Omental fat pad (tissue), 4 donors: Measurements from ENCODE around the gene SULF2. TPM values are rescaled to one million over a fixed set of nuclear protein-coding genes. Genes with fewer than 3 reads are reported as not detected.

Experiments
- ATAC-seq: fragments of 150-250 bp; one replicate; pipeline ENCODE4 v1.9.1; 2016; ENCODE audit warnings: mild to moderate bottlenecking, moderate library complexity; ENCODE audit not compliant: low FRiP score
- DNase-seq: peaks from one replicate; pipeline ENCODE4 v3.0.0-alpha.2; 2019; ENCODE audit warnings: low spot score
- CTCF ChIP-seq, 3 donors: fragments of 450-650 bp; IDR thresholded peaks; one replicate each; pipeline ENCODE4 v1.5.1; 2016 to 2017; ENCODE audit warnings: antibody characterized with exemption in 3 of 3, mild to moderate bottlenecking in 3 of 3, moderate library complexity in 2 of 3
- total RNA-seq, 4 donors: library from RNA; depleted of rRNA; stranded (reverse); fragments of >200 nt; gene quantifications; one replicate each; pipeline ENCODE4 v1.1.0, GENCODE V29; 2016

Gene SULF2
- total RNA-seq, 4 donors from 2014 or later = 51.8 to 100 (median 68.1) TPM

- ATAC-seq (no peak), DNase-seq (no peak)
- TF ChIP-seq CTCF (IDR thresholded peaks at IDR 0.05) = no peak
Observed at GRCh38 chr20:47656318-47656717, 129.0 kb downstream of the SULF2 start.

- TF ChIP-seq CTCF (IDR thresholded peaks at IDR 0.05) = no peak
- ATAC-seq (no peak), DNase-seq (no peak)
Observed at GRCh38 chr20:47655635-47656034, 129.6 kb downstream of the SULF2 start.

GRCh38 chr20:47654370-47654769, 130.9 kb downstream of the SULF2 start:
- no peak for TF ChIP-seq CTCF (IDR thresholded peaks at IDR 0.05)
- no peak for ATAC-seq
- no peak for DNase-seq

GRCh38 chr20:47653869-47654268, 131.4 kb downstream of the SULF2 start:
- DNase-seq = no peak
- no peak for ATAC-seq

GRCh38 chr20:47652794-47653193, 132.5 kb downstream of the SULF2 start:
- TF ChIP-seq CTCF (IDR thresholded peaks at IDR 0.05) = no peak
- ATAC-seq (no peak), DNase-seq (no peak)

More at GRCh38 chr20:47653869-47654268, 131.4 kb downstream of the SULF2 start:
- no peak for TF ChIP-seq CTCF (IDR thresholded peaks at IDR 0.05)

- no peak for ATAC-seq
- no peak for DNase-seq
- no peak for TF ChIP-seq CTCF (IDR thresholded peaks at IDR 0.05)
Observed at GRCh38 chr20:47652301-47652700, 133.0 kb downstream of the SULF2 start.

GRCh38 chr20:47648943-47649342, 136.3 kb downstream of the SULF2 start:
- ATAC-seq (no peak), DNase-seq (no peak)
- no peak for TF ChIP-seq CTCF (IDR thresholded peaks at IDR 0.05)
